Measurements from ENCODE around the gene POLR1E.
"Not testable (repeated sequence)": the region's sequence is repeated elsewhere in the genome, so short reads cannot be mapped to it uniquely, and the experiment has no call there.

POLR1E gene

DNA sequence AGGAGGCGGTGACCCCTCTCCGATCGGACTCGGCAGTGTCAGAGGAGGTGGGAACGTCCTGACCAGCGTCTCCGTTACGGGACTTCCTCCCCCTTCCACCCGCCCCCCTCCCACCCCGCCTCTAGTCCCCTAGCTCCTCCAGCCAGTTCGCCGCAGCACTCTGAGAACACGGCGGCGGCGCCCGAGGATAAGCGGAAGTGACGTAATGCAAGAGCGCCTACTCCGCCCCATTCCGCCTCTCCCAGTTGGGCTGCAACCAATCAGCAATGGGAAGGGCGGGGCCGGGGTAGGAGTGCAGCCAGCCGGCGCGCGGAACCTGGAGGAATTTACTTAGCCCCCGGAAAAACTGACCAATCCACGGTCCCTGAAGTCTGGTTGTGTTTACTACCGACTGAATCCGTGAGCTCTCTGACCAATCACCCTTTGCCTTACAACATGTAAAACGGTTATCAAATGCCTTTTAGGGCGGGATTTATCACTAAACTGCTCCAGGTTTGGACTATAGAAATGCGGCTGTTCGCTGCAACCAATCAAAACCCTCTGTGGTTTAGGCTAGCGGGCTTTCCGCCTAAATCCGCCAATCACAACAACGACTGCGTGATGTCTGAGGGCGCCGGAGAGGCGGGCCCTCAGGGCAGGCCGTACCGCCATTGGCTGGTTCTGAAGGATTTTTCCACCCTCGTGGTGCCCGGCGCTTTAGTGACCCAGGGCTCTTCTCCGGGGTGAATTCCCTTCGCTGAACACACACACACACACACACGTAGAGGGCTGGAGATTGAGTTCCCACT is 20.3 kb upstream of the POLR1E start, which contains the start of gene ZBTB5:
ZBTB5 (minus strand) TSS at position 202 of the 788 bp plus-strand sequence. CDS start 22,899 bp downstream, outside the sequence.
- peak; percentile 99 for DNase-seq

DNA sequence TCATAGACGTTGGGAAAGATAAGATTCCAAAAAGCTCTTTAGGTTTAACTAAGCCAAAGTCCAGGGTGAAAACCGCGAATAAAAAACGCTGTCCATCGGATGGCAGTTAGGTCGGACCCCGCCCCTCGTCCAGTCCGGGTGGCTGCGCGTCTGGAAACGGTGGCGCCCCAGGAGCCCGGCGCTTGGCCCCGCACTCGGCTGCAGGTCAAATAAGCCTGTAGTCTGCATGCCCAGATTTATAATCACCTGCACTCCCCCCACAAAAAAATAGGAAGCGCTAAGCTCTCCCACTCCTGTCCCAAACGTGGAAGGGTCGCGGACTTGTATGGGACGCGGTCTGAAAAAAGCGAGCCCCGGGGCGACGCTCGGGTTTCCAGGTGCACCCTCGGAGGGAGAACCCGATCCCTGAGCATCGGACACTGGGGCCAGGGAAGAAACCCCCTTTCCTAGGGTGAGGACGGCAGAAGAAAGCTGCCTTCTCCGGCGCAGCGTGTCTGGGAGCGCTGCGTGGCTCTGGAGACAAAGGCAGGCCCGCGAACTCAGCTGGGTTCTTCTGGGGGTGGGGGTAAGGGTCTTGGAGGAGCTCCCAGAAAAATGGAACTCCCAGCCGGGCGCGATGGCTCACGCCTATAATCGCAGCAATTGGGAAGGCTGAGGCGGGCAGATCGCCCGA is 19.6 kb upstream of the POLR1E start:
- peak; percentile 28 for DNase-seq

DNA sequence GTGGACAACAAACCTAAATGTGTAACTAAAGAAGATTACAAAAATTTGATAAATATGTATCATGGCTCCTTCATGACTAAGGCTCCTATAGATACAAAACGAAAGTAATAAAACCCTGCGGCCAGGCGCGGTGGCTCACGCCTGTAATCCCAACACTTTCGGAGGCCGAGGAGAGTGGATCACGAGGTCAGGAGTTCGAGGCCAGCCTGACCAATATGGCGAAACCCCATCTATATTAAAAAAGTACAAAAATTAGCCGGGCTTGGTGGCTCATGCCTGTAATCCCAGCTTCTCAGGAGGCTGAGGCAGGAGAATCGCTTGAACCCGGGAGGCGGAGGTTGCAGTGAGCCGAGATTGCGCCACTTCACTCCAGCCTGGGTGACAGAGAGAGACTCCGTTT is 18.2 kb upstream of the POLR1E start:
- DNase-seq = not testable (repeated sequence)

DNA sequence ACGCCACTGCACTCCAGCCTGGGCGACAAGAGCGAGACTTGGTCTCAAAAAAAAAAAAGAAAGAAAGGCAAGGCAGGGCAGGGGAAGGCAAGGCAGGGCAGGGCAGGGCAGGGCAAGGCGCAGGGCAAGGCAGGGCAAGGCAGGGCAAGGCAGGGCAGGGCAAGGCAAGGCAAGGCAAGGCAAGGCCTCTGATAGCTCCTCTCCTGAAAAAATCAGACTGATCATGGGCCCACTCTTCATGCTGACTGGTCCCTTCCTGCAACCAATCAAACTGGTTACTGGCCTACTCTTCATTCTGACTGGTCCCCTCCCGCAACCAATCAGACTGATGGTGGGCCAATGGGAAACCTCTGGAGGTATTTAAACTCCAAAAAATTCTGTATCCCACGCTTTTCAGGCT is 17.1 kb upstream of the POLR1E start:
- DNase-seq = no peak

DNA sequence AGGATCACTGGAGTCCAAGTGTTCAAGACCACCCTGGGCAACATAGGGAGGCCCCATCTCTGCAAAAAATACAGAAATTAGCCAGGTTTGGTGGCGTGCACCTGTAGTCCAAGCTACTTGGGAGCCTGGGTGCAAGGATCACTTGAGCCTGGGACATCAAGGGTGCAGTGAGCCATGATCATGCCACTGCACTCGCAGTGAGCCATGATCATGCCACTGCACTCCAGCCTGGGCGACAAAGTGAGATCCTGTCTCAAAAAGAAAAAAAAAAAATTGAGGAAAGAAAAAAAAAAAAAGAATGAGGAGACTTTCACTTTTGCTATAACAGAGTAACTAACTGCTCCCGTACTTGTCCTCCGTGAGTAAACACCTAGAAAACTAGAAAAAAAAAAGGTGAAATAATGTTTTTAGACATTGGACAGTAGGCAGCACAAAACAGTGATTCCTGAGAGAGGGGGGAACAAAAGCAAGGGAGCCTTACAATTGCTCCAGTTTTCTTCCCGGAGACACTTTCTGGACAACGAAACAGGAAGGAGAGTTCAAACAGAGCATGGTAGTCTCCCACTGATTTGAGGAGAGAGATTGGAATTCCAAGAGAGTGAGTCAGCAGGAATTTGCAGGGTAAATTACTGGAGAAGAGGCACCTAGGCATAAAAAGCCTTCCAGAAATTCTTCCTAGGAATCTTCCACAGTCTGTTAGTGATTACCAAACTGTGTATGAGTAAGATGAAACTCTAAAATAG is 13.6 kb upstream of the POLR1E start:
- DNase-seq = no peak

DNA sequence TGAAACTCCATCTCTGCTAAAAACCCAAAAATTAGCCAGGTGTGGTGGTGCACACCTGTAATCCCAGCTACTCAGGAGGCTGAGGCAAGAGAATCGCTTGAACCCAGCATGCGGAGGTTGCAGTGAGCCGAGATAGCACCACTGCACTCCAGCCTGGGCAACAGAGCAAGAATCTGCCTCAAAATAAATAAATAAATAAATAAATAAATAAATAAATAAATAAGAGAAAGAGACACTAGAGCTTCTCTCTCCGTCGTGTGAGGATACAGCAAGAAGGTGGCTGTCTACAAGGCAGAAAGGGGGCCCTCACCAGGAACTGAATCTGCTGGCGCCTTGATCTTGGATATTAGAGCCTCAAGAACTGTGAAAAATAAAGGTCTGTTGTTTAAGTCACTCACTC is 11.8 kb upstream of the POLR1E start:
- not testable (repeated sequence) for DNase-seq

DNA sequence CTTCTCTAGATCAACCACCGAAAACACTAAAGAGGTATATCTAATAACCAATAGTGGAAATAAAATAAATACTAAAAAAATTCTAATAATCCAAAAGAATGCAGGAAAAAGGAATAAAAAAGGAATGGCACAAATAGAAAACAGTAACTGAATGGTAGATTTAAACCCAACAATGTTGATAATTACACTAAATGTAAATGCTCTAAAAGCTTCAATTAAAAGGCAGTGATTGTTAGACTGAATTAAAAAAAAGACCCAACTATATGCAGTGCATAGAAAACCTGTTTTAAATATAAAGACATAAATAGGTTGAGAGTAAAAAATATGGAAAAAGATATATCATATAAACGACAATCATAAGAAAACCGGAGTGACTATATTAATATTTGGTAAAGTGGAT is 11.3 kb upstream of the POLR1E start:
- no peak for DNase-seq

DNA sequence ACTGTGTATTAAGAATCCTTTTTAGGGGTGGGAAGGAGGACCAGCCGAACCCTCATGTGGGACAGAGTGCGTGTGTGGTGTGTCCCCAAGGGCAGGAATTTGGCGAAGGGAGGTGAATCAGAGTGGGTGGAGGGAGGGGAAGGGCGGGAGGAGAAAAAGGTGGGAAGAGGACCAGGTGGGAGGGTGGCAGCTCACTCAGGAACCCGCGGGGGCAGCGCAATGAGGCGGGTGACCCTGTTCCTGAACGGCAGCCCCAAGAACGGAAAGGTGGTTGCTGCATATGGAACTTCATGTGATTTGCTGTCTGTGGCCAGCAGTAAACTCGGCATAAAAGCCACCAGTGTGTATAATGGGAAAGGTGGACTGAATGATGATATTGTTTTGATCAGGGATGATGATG is 8.8 kb upstream of the POLR1E start:
- no peak for DNase-seq

DNA sequence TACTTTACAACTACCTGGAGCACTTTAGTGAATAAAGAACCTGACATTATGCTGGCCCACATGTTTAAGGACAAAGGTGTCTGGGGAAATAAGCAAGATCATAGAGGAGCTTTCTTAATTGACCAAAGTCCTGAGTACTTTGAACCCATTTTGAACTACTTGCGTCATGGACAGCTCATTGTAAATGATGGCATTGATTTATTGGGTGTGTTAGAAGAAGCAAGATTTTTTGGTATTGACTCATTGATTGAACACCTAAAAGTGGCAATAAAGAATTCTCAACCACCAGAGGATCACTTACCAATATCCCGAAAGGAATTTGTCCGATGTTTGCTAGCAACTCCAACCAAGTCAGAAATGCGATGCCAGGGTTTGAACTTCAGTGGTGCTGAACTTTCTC is 8.3 kb upstream of the POLR1E start:
- DNase-seq = not testable (repeated sequence)

DNA sequence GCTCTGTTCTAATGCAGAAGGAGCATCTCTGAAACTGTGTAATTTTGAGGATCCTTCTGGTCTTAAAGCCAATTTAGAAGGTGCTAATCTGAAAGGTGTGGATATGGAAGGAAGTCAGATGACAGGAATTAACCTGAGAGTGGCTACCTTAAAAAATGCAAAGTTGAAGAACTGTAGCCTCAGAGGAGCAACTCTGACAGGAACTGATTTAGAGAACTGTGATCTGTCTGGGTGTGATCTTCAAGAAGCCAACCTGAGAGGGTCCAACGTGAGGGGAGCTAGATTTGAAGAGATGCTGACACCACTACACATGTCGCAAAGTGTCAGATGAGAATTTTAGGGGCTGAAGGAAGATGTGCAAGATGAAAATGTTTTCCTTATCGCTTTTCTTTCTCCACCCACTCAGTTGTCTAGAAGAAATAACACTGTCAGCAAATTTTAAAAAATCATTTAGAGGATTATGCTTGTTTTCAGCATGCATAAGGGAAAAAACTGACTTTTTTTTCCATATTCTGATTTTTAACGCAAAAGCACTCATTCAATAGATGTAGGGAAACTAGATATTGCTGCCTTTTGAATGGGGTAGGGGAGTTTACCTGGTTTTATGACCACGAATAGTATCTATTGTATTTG is 7.6 kb upstream of the POLR1E start:
- DNase-seq = not testable (repeated sequence)

DNA sequence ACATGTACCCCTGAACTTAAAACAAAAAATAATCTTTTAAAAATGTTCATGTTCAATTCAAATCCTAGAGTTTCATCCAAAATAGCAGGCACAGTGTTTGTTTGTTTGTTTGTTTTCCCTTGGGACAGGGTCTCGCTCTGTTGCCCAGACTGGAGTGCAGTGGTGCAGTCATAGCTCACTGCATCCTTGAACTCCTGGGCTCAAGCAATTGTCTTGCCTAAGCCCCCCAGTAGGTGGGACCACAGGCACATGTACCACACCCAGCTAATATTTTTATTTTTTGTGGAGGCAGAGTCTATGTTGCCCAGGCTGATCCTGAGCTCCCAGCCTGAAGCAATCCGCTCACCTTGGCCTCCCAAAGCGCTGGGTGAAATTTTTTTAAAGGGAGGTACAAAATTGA is 5.0 kb upstream of the POLR1E start:
- DNase-seq = no peak

DNA sequence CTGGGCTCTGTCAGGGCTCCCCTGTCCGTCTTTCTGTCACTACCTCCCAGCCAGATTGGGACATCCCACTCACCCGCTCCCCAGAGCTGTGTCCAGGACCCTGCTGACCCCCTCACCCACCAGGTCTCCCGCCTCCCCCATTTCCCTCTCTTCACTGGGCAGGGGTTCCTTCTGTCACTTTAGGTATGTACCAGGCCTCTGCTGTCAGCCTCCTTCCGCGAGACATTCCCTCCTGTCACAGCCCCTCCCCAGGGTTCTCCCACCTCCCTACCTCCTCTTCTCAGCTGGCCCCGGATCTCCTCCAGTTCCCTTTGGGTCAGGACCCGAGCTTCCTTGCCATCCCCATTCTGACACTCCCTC is 488 bp downstream of the POLR1E start:
- no peak for DNase-seq

DNA sequence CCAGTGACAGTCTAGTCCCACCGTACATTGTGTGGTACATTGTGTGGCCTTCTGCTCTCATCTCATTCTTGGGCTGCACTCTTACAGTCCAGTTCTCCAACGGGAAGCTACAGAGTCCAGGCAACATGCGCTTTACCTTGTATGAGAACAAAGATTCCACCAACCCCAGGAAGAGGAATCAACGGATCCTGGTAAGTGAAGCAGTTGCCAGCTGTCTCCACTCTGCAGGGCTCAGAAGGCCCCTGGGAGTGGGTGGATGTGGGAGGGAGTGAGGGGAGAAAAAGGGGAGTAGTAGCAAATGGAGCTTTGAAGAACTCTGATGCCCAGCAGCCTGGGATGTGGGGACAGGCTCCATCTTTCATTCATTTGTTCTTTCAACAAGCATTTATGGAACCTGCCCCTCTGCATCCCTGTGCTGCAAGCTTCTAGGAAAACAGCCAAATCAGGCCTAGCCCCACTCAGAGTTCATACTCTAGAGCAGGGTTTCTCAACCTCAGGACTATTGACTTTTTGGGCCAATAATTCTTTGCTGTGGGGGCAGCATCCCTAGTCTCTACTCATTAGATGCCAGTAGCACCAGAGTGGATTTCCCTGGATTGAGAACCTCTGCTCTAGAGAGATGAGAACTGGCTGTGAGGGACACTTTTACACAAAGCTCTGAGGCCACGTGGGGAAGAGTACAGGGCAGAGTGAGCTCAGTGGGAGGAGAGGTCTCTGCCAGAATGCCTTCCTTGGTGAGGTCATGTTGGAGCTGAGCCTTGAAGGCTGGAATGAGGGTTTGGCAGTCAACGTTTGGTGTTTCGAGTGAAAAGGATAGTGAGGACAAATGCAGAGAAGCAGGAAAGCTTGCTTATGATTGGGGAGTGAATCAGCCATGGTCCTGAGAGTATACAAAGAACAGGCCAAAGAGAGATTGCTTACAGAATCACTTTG is 1.1 kb downstream of the POLR1E start:
- DNase-seq = peak; percentile 18

DNA sequence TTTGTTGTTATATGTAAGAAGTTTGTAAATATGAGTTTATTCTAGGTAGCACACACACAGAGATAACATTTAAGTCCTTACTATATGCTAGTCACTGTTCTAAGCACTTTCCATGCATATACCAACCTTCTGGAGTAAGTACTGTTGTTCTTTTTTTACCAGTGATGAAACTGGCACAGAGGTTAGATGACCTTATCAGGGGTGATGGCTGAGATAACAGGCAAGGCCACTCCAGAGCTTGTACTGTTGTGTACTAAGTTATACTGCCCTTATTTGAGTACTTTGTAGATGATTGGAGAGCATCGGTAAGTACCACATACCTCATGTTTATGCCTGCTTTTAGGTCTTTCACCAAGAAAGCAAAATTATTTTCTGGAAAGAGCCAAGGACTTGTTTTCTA is 6.2 kb downstream of the POLR1E start:
- no peak for DNase-seq

DNA sequence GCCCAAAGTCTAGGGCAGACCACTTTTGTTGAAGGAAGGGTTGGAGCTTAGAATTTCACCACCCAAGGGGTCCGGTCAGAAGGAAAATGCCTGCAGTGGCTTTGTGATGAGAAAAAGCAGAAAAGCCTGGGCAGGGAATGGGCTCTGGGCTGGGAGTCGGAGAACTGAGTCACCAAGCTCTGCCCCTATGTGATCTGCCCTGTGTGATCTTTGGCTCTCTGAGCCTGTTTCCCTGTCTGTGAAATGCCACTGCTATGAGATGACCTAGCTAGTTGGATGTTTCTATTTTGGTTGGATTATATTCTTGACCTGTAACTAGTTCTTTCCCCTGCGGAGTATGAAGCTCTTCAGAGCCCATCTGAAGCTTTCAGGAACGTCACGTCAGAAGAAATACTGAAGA is 9.8 kb downstream of the POLR1E start:
- DNase-seq = no peak

DNA sequence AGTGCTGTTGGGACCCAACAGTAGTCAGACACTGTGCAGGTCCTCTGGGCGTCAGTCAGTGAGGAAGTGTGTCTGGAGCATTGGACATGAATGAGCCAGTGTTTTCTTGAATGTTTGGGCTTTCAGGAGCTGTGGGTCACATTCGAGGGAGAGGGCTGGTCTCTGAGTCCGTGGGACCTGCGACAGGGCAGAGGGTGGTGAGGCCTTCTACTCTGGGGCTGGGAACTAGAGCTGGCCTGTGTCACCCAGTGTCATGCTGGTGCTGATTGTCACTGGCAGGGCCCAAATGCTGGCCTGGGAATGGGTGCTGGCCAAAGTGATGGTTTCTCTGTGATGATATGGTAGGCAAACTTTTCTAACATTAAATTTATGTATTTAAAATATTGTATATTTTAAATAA is 10.3 kb downstream of the POLR1E start:
- no peak for DNase-seq

DNA sequence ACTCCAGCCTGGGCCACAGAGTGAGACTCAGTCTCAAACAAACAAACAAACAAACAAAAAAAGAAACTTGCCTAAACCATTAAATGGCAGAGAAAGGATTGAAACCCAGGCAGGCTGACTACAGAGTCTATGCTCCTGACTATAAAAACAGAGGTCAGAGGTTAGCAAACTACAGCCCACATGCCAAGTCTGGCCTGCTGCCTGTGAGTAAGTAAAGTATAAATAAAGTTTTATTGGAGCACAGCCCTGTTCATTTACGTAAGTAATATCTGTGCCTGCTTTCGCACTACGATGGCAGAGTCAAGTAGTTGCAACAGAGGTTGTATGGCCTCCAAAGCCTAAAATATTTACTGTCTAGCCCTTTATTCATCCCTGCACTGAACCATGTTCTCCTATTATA is 11.6 kb downstream of the POLR1E start:
- DNase-seq = no peak

DNA sequence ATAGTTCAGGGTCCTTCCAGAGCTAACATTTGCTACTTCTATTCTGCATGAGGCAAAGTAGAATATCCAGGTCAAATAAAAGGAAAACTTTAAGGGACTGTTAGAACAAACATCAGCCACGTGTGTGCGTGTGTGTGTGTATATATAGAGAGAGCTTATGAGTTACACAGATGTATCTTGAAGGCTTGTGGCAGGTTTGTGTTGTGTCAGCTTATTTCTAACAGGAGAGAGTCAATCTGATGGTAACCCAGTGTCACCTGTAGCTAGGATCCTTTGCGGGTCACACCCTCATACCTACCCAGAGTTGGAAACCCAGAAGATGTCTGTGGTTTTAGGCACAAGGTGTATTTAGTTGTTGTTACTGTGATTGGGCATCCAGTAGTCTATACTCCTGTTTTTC is 12.7 kb downstream of the POLR1E start:
- DNase-seq = no peak

DNA sequence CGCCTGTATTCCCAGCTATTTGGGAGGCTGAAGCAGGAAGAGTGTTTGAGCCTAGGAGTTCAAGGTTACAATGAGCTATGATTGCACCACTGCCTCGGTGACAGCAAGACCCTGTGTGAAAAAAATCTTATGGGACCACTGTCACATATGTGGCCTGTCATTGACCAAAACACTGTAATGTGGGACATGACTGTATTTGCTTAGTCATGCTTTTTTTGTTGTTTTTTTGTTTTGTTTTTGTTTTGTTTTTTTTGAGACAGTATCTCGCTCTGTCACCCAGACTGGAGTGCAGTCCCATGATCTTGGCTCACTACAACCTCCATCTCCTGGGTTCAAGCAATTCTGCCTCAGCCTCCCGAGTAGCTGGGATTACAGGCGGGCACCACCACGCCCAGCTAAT is 13.5 kb downstream of the POLR1E start:
- DNase-seq = no peak

DNA sequence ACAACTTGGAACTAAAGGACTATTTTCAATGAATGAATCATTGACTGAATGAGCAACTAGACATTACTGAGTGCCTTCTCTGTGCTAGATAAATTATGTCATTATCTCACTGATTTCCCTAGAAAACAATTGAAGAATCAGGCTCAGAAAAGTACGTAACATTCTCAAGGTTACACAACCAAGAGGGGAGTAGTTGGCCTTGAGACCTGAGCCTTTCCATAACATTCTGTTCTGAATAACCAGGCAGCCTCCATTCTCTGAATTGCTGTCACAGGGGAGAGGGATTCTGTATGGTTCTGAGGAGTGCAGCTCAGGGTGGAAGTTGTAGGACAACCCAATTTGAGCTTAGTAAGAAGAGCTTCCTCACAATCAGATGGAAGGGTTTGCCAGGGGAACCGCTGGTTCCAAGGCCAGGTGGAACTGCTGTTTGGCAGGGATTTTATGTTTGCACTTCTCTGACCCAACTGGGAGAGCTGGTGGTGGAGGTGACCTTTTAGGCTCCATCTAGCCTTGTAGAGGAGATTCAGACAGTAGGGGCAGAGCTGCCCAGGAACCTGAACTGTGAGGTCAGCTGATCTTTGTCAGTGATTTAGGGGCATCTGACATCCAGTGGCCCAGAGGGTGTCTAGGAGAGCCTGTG is 16.3 kb downstream of the POLR1E start:
- no peak for DNase-seq

DNA sequence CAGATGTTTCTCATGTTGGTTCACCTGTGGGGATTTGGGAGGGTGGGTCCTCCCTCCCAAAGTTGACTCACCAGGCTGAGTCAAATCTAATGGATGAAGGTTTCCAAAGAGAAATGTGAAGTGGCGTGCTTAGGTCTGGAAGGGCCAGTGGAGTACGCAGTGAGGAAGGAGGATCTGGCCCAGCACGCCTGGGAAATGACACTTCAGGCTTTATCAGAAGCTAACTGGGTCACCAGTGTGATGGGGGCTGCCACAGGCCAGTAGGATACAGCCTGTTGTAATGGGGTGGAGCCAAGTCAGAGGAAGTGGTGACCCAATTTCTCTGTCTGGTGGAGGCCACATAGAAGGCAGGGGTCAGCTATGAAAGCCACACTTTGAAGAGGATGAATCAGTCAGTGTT is 18.0 kb downstream of the POLR1E start:
- peak; percentile 37 for DNase-seq

DNA sequence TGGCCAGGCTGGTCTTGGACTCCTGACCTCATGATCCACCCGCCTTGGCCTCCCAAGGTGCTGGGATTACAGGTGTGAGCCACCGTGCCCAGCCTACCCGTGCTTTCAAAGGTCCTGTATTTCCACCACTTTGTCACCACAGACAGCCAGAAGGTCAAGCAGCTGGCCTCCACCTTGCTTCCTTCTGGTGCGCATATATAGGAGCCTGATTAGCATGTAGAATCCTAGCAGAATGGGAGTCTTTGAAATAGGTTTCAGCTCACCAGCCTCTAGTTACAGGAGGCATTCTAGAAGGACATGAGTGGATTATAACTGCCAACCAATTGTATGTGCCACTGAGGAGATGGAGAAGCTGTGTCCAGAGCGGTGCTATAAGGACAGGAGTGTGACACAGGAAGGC is 18.9 kb downstream of the POLR1E start:
- no peak for DNase-seq
